Fibroblast of villous mesenchyme (primary cell): Measurements from ENCODE around the gene TNF. TPM values are rescaled to one million over a fixed set of nuclear protein-coding genes. Genes with fewer than 3 reads are reported as not detected.

Experiments used
- DNase-seq: peaks from one replicate; pipeline ENCODE4 v3.0.0-alpha.2; 2010; ENCODE audit warnings: low read depth
- H3K4me3 ChIP-seq: 2 replicates; pipeline ENCODE4 v1.5.1; 2011; ENCODE audit warnings: low read depth, mild to moderate bottlenecking, low read length
- total RNA-seq: library from RNA; depleted of rRNA; stranded (reverse); fragments of >200 nt; gene quantifications from 2 replicates; pipeline ENCODE4 v1.2.3, GENCODE V29; 2012
- TF ChIP-seq, protein P1 (sequence below): IDR thresholded peaks from 2 replicates; pipeline ENCODE4 v1.5.1; 2012; ENCODE audit warnings: low read depth, mild to moderate bottlenecking, low read length; ENCODE audit not compliant: insufficient read depth

The TNF gene
- total RNA-seq, 1 donor: under 0.01 TPM

GRCh38 chr6:31544676-31545075 is 30.7 kb upstream of the TNF start:
- TF ChIP-seq, protein P1, sequence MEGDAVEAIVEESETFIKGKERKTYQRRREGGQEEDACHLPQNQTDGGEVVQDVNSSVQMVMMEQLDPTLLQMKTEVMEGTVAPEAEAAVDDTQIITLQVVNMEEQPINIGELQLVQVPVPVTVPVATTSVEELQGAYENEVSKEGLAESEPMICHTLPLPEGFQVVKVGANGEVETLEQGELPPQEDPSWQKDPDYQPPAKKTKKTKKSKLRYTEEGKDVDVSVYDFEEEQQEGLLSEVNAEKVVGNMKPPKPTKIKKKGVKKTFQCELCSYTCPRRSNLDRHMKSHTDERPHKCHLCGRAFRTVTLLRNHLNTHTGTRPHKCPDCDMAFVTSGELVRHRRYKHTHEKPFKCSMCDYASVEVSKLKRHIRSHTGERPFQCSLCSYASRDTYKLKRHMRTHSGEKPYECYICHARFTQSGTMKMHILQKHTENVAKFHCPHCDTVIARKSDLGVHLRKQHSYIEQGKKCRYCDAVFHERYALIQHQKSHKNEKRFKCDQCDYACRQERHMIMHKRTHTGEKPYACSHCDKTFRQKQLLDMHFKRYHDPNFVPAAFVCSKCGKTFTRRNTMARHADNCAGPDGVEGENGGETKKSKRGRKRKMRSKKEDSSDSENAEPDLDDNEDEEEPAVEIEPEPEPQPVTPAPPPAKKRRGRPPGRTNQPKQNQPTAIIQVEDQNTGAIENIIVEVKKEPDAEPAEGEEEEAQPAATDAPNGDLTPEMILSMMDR: no peak
- no peak overlapping the region for H3K4me3 ChIP-seq
- DNase-seq: no peak

- H3K4me3 ChIP-seq: no peak overlapping the region
- TF ChIP-seq, protein P1: no peak
- DNase-seq: no peak
Measured at GRCh38 chr6:31545291-31545690, 30.1 kb upstream of the TNF start.

- peak; percentile 93 for DNase-seq
- H3K4me3 ChIP-seq: peak within 1 kb of the TSS; percentile 64
- TF ChIP-seq, protein P1: peak; percentile 100
Measured at GRCh38 chr6:31546339-31546957, 28.9 kb upstream of the TNF start, which contains the start of gene ATP6V1G2. Gene ATP6V1G2 (minus strand): TSS chr6:31546608. CDS start chr6:31546559, 49 bp downstream.

DNA sequence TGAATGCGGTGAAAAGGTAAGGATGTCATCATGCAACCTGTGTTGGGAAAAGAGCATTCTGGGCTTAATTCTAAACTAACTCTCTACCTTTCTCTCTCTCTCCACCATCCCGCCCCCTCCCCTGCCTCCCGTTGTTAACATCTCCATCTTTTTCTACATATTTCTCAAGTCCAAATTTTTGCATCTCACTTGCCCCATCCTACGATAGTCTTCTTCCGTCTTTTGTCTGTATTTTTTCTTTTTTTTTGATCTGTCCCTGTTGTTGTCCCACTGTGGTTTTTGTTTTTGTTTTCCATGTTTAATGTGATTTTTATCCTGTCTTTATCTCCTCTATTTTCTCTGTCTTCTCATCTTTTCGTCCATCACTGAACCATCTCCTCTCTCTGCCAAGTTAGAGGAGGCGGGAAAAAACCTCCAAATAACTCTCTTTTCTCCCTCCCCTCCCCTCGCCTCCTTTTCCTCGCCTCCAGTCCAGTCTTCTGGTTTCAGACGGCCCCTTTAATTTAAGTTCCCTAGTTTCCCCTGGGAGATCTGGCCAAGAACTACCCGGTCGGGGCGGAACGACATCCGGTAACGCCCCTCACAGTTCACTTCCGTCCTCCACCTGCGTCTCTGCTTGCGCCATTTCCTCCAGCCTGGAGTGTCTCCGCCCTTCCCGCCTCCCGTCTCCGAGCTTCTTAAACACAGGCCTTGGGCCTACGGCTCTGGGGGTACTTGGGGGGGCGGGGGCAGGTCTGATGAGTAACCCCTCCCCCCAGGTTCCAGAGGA is 28.2 kb upstream of the TNF start, which contains the start of gene NFKBIL1:
Gene NFKBIL1, plus strand, starts transcription at position 651 of the 769 bp plus-strand sequence. Its CDS starts 87 bp downstream, at position 738.
- peak; percentile 98 for DNase-seq
- H3K4me3 ChIP-seq: peak within 1 kb of the TSS; percentile 64
- TF ChIP-seq, protein P1: no peak

DNA sequence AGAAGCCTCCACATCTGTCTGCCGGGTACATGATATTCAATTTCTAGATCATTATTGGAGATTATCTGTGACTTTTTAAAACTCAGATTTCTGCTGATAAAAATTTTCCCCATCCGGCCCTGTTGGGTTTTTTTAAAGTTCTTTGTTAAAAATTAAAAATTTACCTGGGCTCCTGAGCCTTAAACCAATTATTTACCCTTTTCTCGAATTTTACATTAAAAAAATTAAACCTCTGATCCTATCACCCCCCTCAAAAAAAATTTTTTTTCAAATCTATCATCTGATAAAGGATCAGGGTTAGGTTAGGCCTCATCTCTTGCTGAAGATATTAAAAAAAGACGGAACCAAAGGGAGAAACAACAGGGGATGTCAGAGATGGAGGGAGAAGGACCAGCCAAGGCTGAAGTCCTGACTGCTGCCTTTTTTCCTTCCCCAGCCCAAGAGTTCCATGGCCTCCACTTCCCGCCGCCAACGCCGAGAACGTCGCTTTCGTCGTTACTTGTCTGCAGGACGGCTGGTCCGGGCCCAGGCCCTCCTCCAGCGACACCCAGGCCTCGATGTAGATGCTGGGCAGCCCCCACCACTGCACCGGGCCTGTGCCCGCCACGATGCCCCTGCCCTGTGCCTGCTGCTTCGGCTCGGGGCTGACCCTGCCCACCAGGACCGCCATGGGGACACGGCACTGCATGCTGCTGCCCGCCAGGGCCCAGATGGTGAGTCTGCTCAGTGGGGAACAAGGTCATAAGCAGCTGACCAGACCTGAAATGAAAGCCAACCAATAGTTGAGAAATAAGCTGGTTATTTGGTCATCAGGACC is 27.4 kb upstream of the TNF start:
- peak; percentile 33 for DNase-seq
- peak overlapping the region; percentile 64 for H3K4me3 ChIP-seq
- TF ChIP-seq, protein P1: no peak

GRCh38 chr6:31548544-31548873 is 26.9 kb upstream of the TNF start:
- TF ChIP-seq, protein P1: no peak
- peak overlapping the region; percentile 64 for H3K4me3 ChIP-seq
- no peak for DNase-seq
